Aorta (tissue), 5 donors: ENCODE results near the gene SNX24. TPM values are rescaled to one million over a fixed set of nuclear protein-coding genes. Genes with fewer than 3 reads are reported as not detected.

Experiments
- ATAC-seq: fragments of 200-7000 bp; cut with Tn5 transposase; one replicate; pipeline ENCODE4 v1.9.1; 2022; ENCODE audit warnings: moderate library complexity; ENCODE audit not compliant: low FRiP score
- DNase-seq, 2 donors: peaks; one replicate each; pipeline ENCODE4 v3.0.0-alpha.2; 2020
- H3K27ac ChIP-seq, 2 donors: one replicate each; pipeline ENCODE4 v1.5.1; 2013; ENCODE audit warnings: low read length in 2 of 2, mild to moderate bottlenecking in 2 of 2, moderate library complexity in 2 of 2, control low read depth in 1 of 2, inconsistent platforms in 1 of 2, low read depth in 1 of 2
- H3K27me3 ChIP-seq, 2 donors: one replicate each; pipeline ENCODE4 v1.6.1; 2013; ENCODE audit warnings: control low read depth in 1 of 2, low read length in 1 of 2, mild to moderate bottlenecking in 1 of 2, moderate library complexity in 1 of 2; ENCODE audit not compliant: insufficient read depth in 2 of 2, control insufficient read depth in 1 of 2
- H3K36me3 ChIP-seq, 2 donors: one replicate each; pipeline ENCODE4 v1.6.1; 2013; ENCODE audit warnings: control low read depth in 1 of 2, low read length in 1 of 2, mild to moderate bottlenecking in 1 of 2; ENCODE audit not compliant: insufficient read depth in 2 of 2, control insufficient read depth in 1 of 2
- H3K4me1 ChIP-seq, 2 donors: one replicate each; pipeline ENCODE4 v1.6.1; 2013; ENCODE audit warnings: low read length in 2 of 2, control low read depth in 1 of 2, mild to moderate bottlenecking in 1 of 2, moderate library complexity in 1 of 2; ENCODE audit not compliant: insufficient read depth in 2 of 2, control insufficient read depth in 1 of 2
- H3K4me3 ChIP-seq, 2 donors: one replicate each; pipeline ENCODE4 v1.5.1; 2013; ENCODE audit warnings: low read length in 2 of 2, control low read depth in 1 of 2, mild to moderate bottlenecking in 1 of 2
- H3K9me3 ChIP-seq: one replicate; pipeline ENCODE4 v1.6.1; 2013; ENCODE audit warnings: mild to moderate bottlenecking, low read length; ENCODE audit not compliant: control insufficient read depth
- WGBS, 2 donors: extraction: QIAGEN DNeasy Blood & Tissue Kit; methylation state at CpG; one replicate each; pipeline ENCODE4 v1.1.7; 2013; 5-methylcytosine and 5-hydroxymethylcytosine counted together
- intact Hi-C, 2 donors: fragments of 100-400 bp; cut with DNase I; formaldehyde crosslinking; loops; one replicate each; pipeline versions ENCODE4 v1.14.2 to v1.15.0; 2022
- polyA plus RNA-seq, 2 donors: library from polyadenylated mRNA; stranded (reverse); fragments of 200-250 nt; gene quantifications; one replicate each; pipeline ENCODE4 v1.2.3, GENCODE V29; 2013
- total RNA-seq, 2 donors: library from RNA; stranded (reverse); fragmentation: NEBNext Ultra II Directional; extraction: Animal tissue kit (Norgen Biotek cat#: 25700); gene quantifications; one replicate each; pipeline ENCODE4 v1.2.1, GENCODE V29; 2021
- donor health status: healthy with polysubstance abuse.
- donor health status: Bipolar disorder and iron deficiency.
- donor health status: DM: no; HTN: no; CAD: no.
- donor health status: DM: no; HTN: no; CAD: no.
- donor health status: DM: yes; HTN: yes; CAD: no.

The SNX24 gene
- total and polyA plus RNA-seq, 4 donors, result 12.0 to 21.0 (median 16.9) TPM

- no peak overlapping the region for H3K4me3 ChIP-seq
- no peak for DNase-seq
- no peak for ATAC-seq
- no peak overlapping the region for H3K27ac ChIP-seq
- intact Hi-C loops, result no loop called here
- WGBS, 2 donors, result 82 to 97% methylated on average over 1 of the region's 1 CpG
- no peaks in the 10 kb centered on the region for H3K36me3 ChIP-seq
- no peaks in the 10 kb centered on the region for H3K27me3 ChIP-seq
- H3K9me3 ChIP-seq, result no peaks in the 10 kb centered on the region
- H3K4me1 ChIP-seq, result peaks cover 0 to 8% of the 10 kb centered on the region in 2 donors
Measured at GRCh38 chr5:122936088-122936487, 90.7 kb downstream of the SNX24 start.

GRCh38 chr5:122937914-122938313, 92.5 kb downstream of the SNX24 start:
- peak; percentile 76 for ATAC-seq
- no peaks in the 10 kb centered on the region for H3K9me3 ChIP-seq
- intact Hi-C loops, result no loop called here
- WGBS, 2 donors, result 5 to 23% methylated on average over 4 of the region's 4 CpGs
- no peaks in the 10 kb centered on the region for H3K27me3 ChIP-seq
- H3K27ac ChIP-seq, result no peak overlapping the region
- H3K4me3 ChIP-seq, result no peak overlapping the region
- H3K36me3 ChIP-seq, result no peaks in the 10 kb centered on the region
- DNase-seq, result peak; percentile 62 to 82
- peaks cover 0 to 8% of the 10 kb centered on the region in 2 donors for H3K4me1 ChIP-seq

GRCh38 chr5:122940890-122941289, 95.5 kb downstream of the SNX24 start:
- Histone ChIP-seq H3K27me3 (no peaks in the 10 kb centered on the region), H3K4me1 (peaks cover 0 to 2% of the 10 kb centered on the region in 2 donors), H3K36me3 (no peaks in the 10 kb centered on the region), H3K9me3 (no peaks in the 10 kb centered on the region), H3K4me3 (no peak overlapping the region), H3K27ac (no peak overlapping the region)
- 89 to 98% methylated on average over 3 of the region's 3 CpGs for WGBS, 2 donors
- DNase-seq (no peak), ATAC-seq (no peak)
- intact Hi-C loops, result no loop called here

- intact Hi-C loops, result no loop called here
- no peaks in the 10 kb centered on the region for H3K4me1 ChIP-seq
- H3K36me3 ChIP-seq, result no peaks in the 10 kb centered on the region
- H3K27me3 ChIP-seq, result no peaks in the 10 kb centered on the region
- ATAC-seq, result no peak
- no peak for DNase-seq
- no peak overlapping the region for H3K27ac ChIP-seq
- no peak overlapping the region for H3K4me3 ChIP-seq
- WGBS, 2 donors, result 95 to 98% methylated on average over 2 of the region's 2 CpGs
- H3K9me3 ChIP-seq, result no peaks in the 10 kb centered on the region
Measured at GRCh38 chr5:122941737-122942136, 96.3 kb downstream of the SNX24 start.

- DNase-seq, result no peak
Measured at GRCh38 chr5:122942164-122942914, 96.9 kb downstream of the SNX24 start.

GRCh38 chr5:122943050-122943698, 97.8 kb downstream of the SNX24 start:
- H3K27ac ChIP-seq, result no peak overlapping the region
- H3K27me3 ChIP-seq, result no peaks in the 10 kb centered on the region
- H3K9me3 ChIP-seq, result no peaks in the 10 kb centered on the region
- intact Hi-C loops, result no loop called here
- ATAC-seq, result no peak
- DNase-seq, result no peak
- no peaks in the 10 kb centered on the region for H3K4me1 ChIP-seq
- WGBS, 2 donors, result 77 to 91% methylated on average over 7 of the region's 7 CpGs
- H3K36me3 ChIP-seq, result peaks cover 0 to 1% of the 10 kb centered on the region in 2 donors
- no peak overlapping the region for H3K4me3 ChIP-seq

More at GRCh38 chr5:122942164-122942914, 96.9 kb downstream of the SNX24 start:
- H3K27me3 ChIP-seq, result no peaks in the 10 kb centered on the region
- H3K4me1 ChIP-seq, result no peaks in the 10 kb centered on the region
- no peak overlapping the region for H3K27ac ChIP-seq
- no peak for ATAC-seq
- no peaks in the 10 kb centered on the region for H3K36me3 ChIP-seq
- 61 to 72% methylated on average over 8 of the region's 8 CpGs for WGBS, 2 donors
- no peak overlapping the region for H3K4me3 ChIP-seq
- H3K9me3 ChIP-seq, result no peaks in the 10 kb centered on the region
- intact Hi-C loops, result no loop called here

- Histone ChIP-seq H3K27ac (no peak overlapping the region), H3K36me3 (peaks cover 0 to 4% of the 10 kb centered on the region in 2 donors), H3K27me3 (no peaks in the 10 kb centered on the region), H3K4me3 (no peak overlapping the region), H3K9me3 (no peaks in the 10 kb centered on the region), H3K4me1 (no peaks in the 10 kb centered on the region)
- DNase-seq (no peak), ATAC-seq (no peak)
- intact Hi-C loops, result no loop called here
- WGBS, 2 donors, result 95 to 100% methylated on average over 1 of the region's 1 CpG
Measured at GRCh38 chr5:122944051-122944450, 98.6 kb downstream of the SNX24 start.

GRCh38 chr5:122947372-122947771, 102.0 kb downstream of the SNX24 start:
- Histone ChIP-seq H3K27me3 (no peaks in the 10 kb centered on the region), H3K9me3 (no peaks in the 10 kb centered on the region), H3K4me3 (no peak overlapping the region), H3K27ac (no peak overlapping the region), H3K36me3 (peaks cover 0 to 4% of the 10 kb centered on the region in 2 donors), H3K4me1 (no peaks in the 10 kb centered on the region)
- DNase-seq (no peak), ATAC-seq (no peak)
- intact Hi-C loops, result no loop called here
- 92 to 98% methylated on average over 1 of the region's 1 CpG for WGBS, 2 donors

- WGBS, 2 donors, result 63 to 91% methylated on average over 3 of the region's 3 CpGs
Measured at GRCh38 chr5:122947772-122948171, 102.4 kb downstream of the SNX24 start.

More at GRCh38 chr5:122947772-122948171, 102.4 kb downstream of the SNX24 start:
- Histone ChIP-seq H3K4me1 (no peaks in the 10 kb centered on the region), H3K9me3 (no peaks in the 10 kb centered on the region), H3K4me3 (no peak overlapping the region), H3K27me3 (no peaks in the 10 kb centered on the region), H3K27ac (no peak overlapping the region), H3K36me3 (peaks cover 0 to 4% of the 10 kb centered on the region in 2 donors)
- no peak for ATAC-seq
- no peak for DNase-seq
- intact Hi-C loops, result no loop called here
